Right cardiac atrium (tissue), 5 donors: ENCODE results near the gene FBXO27. TPM values are rescaled to one million over a fixed set of nuclear protein-coding genes. Genes with fewer than 3 reads are reported as not detected.
"Not testable (repeated sequence)": the region's sequence is repeated elsewhere in the genome, so short reads cannot be mapped to it uniquely, and the experiment has no call there.

Source experiments
- ATAC-seq, 2 donors: fragments of 200-7000 bp; cut with Tn5 transposase; one replicate each; pipeline versions ENCODE4 v1.8.0 to v1.9.1; 2020; ENCODE audit warnings: moderate library complexity in 2 of 2, mild to moderate bottlenecking in 1 of 2
- DNase-seq, 3 donors: peaks; one replicate each; pipeline ENCODE4 v3.0.0-alpha.2; 2020
- H3K27ac ChIP-seq: one replicate; pipeline ENCODE4 v1.5.1; 2013; ENCODE audit warnings: mild to moderate bottlenecking, low read length, control low read depth, moderate library complexity
- H3K27me3 ChIP-seq: one replicate; pipeline ENCODE4 v1.6.1; 2013; ENCODE audit not compliant: control insufficient read depth, insufficient read depth
- H3K4me1 ChIP-seq: one replicate; pipeline ENCODE4 v1.6.1; 2013; ENCODE audit warnings: low read length; ENCODE audit not compliant: control insufficient read depth, insufficient read depth
- H3K4me3 ChIP-seq: one replicate; pipeline ENCODE4 v1.5.1; 2013; ENCODE audit warnings: low read length, control low read depth
- H3K9me3 ChIP-seq: one replicate; pipeline ENCODE4 v1.6.1; 2013; ENCODE audit warnings: low read length; ENCODE audit not compliant: control insufficient read depth
- WGBS: extraction: QIAGEN DNeasy Blood & Tissue Kit; methylation state at CpG from one replicate; pipeline ENCODE4 v1.1.7; 2013; 5-methylcytosine and 5-hydroxymethylcytosine counted together
- intact Hi-C, 4 donors: fragments of 100-400 bp; cut with DNase I; formaldehyde crosslinking; loops; one replicate each; pipeline versions ENCODE4 v1.11.0 to v1.14.0; 2022 to 2023
- polyA plus RNA-seq: library from polyadenylated mRNA; stranded (reverse); fragments of 200-250 nt; gene quantifications from one replicate; pipeline ENCODE4 v1.2.3, GENCODE V29; 2013
- total RNA-seq, 4 donors: library from RNA; stranded (reverse); fragmentation: NEBNext Ultra II Directional; extraction: Animal tissue kit (Norgen Biotek cat#: 25700); gene quantifications; one replicate each; pipeline ENCODE4 v1.2.1, GENCODE V29; 2021
- donor health status: healthy with polysubstance abuse.
- donor health status: DM: no; HTN: yes; CAD: no.
- donor health status: DM: no; HTN: no; CAD: no.
- donor health status: DM: no; HTN: yes; CAD: no; lungs with severe emphysema.
- donor health status: DM: yes; HTN: yes; CAD: no.

FBXO27 gene
- total and polyA plus RNA-seq, 5 donors: 10.9 to 26.4 (median 19.5) TPM

DNA sequence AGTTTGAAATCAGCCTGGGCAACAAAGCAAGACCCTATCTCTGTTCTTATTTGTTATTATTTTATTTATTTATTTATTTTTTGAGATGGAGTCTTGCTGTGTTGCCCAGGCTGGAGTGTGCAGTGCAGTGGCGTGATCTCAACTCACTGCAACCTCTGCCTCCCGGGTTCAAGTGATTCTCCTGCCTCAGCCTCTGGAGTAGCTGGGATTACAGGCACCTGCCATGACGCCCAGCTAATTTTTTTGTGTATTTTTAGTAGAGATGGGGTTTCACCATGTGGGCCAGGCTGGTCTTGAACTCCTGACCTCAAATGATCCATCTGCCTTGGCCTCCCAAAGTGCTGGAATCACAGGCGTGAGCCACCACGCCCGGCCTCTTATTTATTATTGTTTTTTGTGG, 44.6 kb downstream of the FBXO27 start:
- not testable (repeated sequence) for H3K27ac ChIP-seq

GRCh38 chr19:38985262-38985661, 47.1 kb downstream of the FBXO27 start:
- H3K4me3 ChIP-seq: no peak overlapping the region
- DNase-seq (no peak), ATAC-seq (no peak)
- WGBS: 92% methylated on average over 1 of the region's 1 CpG
- intact Hi-C loops: no loop called here
- no peak overlapping the region for H3K27ac ChIP-seq
- H3K4me1 ChIP-seq: no peaks in the 10 kb centered on the region
- H3K27me3 ChIP-seq: no peaks in the 10 kb centered on the region
- no peaks in the 10 kb centered on the region for H3K9me3 ChIP-seq

More for the DNA sequence above, 44.6 kb downstream of the FBXO27 start:
- H3K4me3 ChIP-seq, DNase-seq, H3K4me1 ChIP-seq, H3K9me3 ChIP-seq, ATAC-seq, H3K27me3 ChIP-seq, intact Hi-C loops: not testable (repeated sequence)
- 89% methylated on average over 6 of the region's 6 CpGs for WGBS

DNA sequence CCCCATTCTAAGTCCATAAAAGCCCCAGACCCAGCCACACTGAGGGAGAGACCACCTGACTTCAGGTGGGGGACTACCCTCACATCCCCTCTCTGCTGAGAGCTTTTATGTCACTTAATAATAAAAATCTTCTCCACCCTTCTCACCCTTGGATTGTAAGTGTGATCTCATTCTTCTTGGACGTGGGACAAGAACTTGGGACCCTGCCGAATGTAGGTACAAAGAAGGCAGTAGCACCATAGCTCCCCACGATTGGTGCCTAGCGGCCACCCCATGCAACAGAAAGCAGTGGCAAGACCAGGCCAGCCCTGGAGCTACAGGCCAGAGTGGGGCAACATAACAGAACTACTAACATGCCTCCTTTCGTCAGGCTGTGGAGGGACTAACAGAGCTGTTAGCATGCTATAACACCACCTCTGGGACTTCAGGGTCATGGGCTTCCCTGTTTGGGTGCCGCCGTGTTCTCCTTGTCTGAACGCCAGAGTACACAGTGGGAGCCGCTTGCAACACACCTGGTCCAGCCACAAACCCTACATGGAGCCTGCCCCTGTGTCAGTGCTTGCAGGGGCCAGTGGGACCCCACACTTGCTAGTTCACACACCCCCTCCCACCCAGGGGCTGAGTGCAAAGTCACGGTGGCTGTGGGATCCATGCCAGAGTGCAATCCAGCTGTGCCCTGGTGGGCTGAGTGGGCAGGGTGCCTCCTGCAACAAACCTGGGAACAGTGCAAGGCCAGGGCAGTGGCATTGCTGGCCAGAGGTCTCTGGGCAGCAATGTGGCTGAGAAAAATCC, 51.6 kb downstream of the FBXO27 start:
- intact Hi-C loops: no loop called here
- DNase-seq: no peak
- H3K27ac ChIP-seq: no peak overlapping the region

GRCh38 chr19:38979812-38980211, 52.5 kb downstream of the FBXO27 start:
- H3K27ac ChIP-seq: no peak overlapping the region
- H3K27me3 ChIP-seq: no peaks in the 10 kb centered on the region
- 65% methylated on average over 5 of the region's 5 CpGs for WGBS
- ATAC-seq (no peak), DNase-seq (no peak)
- H3K9me3 ChIP-seq: no peaks in the 10 kb centered on the region
- H3K4me1 ChIP-seq: no peaks in the 10 kb centered on the region
- no peak overlapping the region for H3K4me3 ChIP-seq
- intact Hi-C loops: no loop called here

More for the DNA sequence above, 51.6 kb downstream of the FBXO27 start:
- 92% methylated on average over 10 of the region's 10 CpGs for WGBS
- Histone ChIP-seq H3K4me1 (no peaks in the 10 kb centered on the region), H3K9me3 (no peaks in the 10 kb centered on the region), H3K27me3 (no peaks in the 10 kb centered on the region), H3K4me3 (no peak overlapping the region)
- no peak for ATAC-seq

DNA sequence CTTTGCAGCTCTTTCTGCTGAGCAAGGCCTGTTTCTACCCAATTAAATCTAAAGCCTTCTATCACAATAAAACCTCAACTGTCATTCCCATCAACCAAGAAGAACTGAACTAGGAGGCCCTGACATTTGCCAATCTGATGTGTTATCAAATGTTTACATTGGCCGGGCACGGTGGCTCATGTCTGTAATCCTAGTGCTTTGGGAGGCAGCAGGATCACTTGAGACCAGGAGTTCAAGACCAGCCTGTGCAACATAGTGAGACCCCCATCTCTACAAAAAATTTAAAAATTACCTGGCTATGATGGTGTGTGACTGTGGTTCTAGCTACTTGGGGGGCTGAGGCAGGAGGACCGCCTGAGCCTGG, 54.0 kb downstream of the FBXO27 start:
- DNase-seq (no peak), ATAC-seq (no peak)
- H3K9me3 ChIP-seq: no peaks in the 10 kb centered on the region
- no peak overlapping the region for H3K4me3 ChIP-seq
- no peaks in the 10 kb centered on the region for H3K27me3 ChIP-seq
- intact Hi-C loops: no loop called here
- no peak overlapping the region for H3K27ac ChIP-seq
- WGBS: 72% methylated on average over 3 of the region's 3 CpGs
- no peaks in the 10 kb centered on the region for H3K4me1 ChIP-seq

- H3K9me3 ChIP-seq: no peaks in the 10 kb centered on the region
- intact Hi-C loops: no loop called here
- no peak overlapping the region for H3K27ac ChIP-seq
- H3K27me3 ChIP-seq: no peaks in the 10 kb centered on the region
- no peaks in the 10 kb centered on the region for H3K4me1 ChIP-seq
- 83% methylated on average over 15 of the region's 15 CpGs for WGBS
- ATAC-seq (no peak), DNase-seq (no peak)
- no peak overlapping the region for H3K4me3 ChIP-seq
Observed at GRCh38 chr19:38977445-38978325, 54.7 kb downstream of the FBXO27 start.

DNA sequence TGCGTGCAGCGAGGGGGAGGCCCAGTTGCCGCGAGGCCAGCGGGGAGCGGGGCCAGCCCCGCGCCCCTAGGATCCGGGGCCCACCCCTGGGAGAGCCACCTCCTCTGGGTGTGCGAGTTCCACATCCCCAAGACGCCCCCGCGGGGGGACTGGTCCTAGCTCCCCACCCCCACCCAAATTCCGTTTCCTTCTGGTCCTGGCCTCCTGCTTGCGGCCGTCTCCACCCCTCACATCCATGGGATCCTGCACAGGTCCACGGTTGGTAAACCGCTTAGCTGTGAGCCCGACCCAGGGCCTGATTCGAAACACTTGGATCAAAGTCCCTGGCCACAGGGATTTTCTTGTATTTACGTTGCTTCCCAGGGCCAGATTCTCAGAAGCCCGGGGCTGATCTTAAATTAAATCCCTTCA, 56.5 kb downstream of the FBXO27 start:
- H3K4me3 ChIP-seq: peak overlapping the region; percentile 83
- 3% methylated on average over 22 of the region's 22 CpGs for WGBS
- H3K27ac ChIP-seq: peak overlapping the region; percentile 46
- no peaks in the 10 kb centered on the region for H3K4me1 ChIP-seq
- ATAC-seq (peak; percentile 62 to 68), DNase-seq (no peak)
- H3K9me3 ChIP-seq: no peaks in the 10 kb centered on the region
- intact Hi-C loops: no loop called here
- H3K27me3 ChIP-seq: no peaks in the 10 kb centered on the region

DNA sequence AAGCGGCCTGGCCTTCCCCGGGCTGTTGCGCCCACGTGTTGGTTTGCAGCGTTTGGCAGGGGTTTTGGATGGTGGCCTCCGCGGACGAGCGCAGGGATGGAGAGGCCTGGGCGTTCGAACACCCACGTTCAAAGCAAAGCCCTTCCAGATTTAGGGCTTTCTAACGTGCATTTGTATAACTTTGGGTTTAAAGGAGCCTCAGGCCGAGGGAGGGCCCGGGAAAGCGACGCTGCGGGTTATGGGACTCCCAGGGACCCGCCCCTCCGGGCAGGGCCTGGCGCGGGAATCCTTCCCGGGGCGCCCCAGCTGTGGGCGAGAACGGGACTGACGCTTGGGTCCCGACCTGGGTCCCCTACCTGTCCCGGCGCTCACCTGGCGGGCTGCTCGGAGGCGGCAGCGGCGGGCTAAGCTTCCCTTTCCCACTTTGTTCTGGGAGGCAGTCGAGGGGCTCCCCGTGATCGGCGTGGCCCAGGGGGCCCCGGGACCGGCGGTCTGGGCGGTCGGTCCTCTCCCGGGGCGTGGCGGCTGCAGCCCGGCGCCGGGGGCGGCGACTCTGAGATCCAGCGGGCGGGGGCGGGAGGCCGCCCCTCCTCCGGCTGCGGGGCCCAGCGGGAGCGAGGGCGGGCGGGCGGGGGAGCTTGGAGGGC, 57.0 kb downstream of the FBXO27 start, which contains the start of gene FBXO17:
FBXO17 (minus strand) TSS at position 529 of the 647 bp plus-strand sequence. CDS start 25,423 bp downstream, outside the sequence.
- Histone ChIP-seq H3K27ac (peak within 1 kb of the TSS; percentile 95), H3K4me1 (no peaks in the 10 kb centered on the region), H3K4me3 (peak within 1 kb of the TSS; percentile 83), H3K9me3 (no peaks in the 10 kb centered on the region), H3K27me3 (no peaks in the 10 kb centered on the region)
- intact Hi-C loops: no loop called here
- DNase-seq: peak; percentile 68 to 88 (median 88)
- 2% methylated on average over 61 of the region's 63 CpGs for WGBS
- peak; percentile 93 for ATAC-seq

GRCh38 chr19:38974624-38975213, 57.6 kb downstream of the FBXO27 start:
- H3K9me3 ChIP-seq: no peaks in the 10 kb centered on the region
- intact Hi-C loops: no loop called here
- DNase-seq (no peak), ATAC-seq (no peak)
- peak overlapping the region; percentile 95 for H3K27ac ChIP-seq
- H3K4me1 ChIP-seq: no peaks in the 10 kb centered on the region
- peak overlapping the region; percentile 83 for H3K4me3 ChIP-seq
- 29% methylated on average over 19 of the region's 19 CpGs for WGBS
- H3K27me3 ChIP-seq: no peaks in the 10 kb centered on the region
